WI38 (cell line): ENCODE measurements around the gene RHOBTB3.
"Not testable (repeated sequence)": the region's sequence is repeated elsewhere in the genome, so short reads cannot be mapped to it uniquely, and the experiment has no call there.

Source experiments
- H3K4me3 ChIP-seq: 2 replicates; pipeline ENCODE4 v1.5.1; 2011; ENCODE audit warnings: low read depth, mild to moderate bottlenecking, control low read depth, low read length
- CTCF ChIP-seq: IDR thresholded peaks from 2 replicates; pipeline ENCODE4 v1.5.1; 2012; ENCODE audit warnings: low read depth, mild to moderate bottlenecking, control low read depth, low read length

RHOBTB3 gene

GRCh38 chr5:95810305-95811125 is 79.4 kb downstream of the RHOBTB3 start:
- no peak overlapping the region for H3K4me3 ChIP-seq
- no peak for TF ChIP-seq CTCF

- not testable (repeated sequence) for H3K4me3 ChIP-seq
Observed at GRCh38 chr5:95811126-95811423, 79.9 kb downstream of the RHOBTB3 start.

- not testable (repeated sequence) for H3K4me3 ChIP-seq
Observed at GRCh38 chr5:95811461-95812073, 80.4 kb downstream of the RHOBTB3 start.

GRCh38 chr5:95812074-95812471 is 80.9 kb downstream of the RHOBTB3 start:
- TF ChIP-seq CTCF: no peak
- no peak overlapping the region for H3K4me3 ChIP-seq

- not testable (repeated sequence) for H3K4me3 ChIP-seq
Observed at GRCh38 chr5:95813035-95813434, 81.9 kb downstream of the RHOBTB3 start.

GRCh38 chr5:95815155-95815729 is 84.1 kb downstream of the RHOBTB3 start:
- no peak for TF ChIP-seq CTCF
- no peak overlapping the region for H3K4me3 ChIP-seq

GRCh38 chr5:95816341-95816740 is 85.2 kb downstream of the RHOBTB3 start:
- TF ChIP-seq CTCF: no peak
- no peak overlapping the region for H3K4me3 ChIP-seq

DNA sequence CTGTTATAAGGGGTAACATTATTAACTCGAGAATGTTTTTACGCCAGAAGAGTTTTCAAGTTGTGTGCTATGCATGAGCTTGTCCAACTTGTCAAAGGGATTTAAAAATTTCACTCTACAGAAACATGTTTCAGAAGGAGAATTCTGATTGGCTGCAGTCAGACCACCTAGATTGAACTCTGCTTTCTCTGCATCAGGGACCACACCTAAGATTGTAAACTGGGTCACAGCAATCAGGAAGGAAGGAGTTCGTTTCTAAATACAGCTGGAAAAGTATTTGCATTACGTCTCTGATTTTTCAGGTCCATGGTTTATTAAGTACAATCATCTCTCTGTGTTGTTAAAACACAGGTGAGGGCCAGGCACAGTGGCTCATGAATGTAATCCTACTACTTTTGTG is 85.6 kb downstream of the RHOBTB3 start:
- no peak overlapping the region for H3K4me3 ChIP-seq

More for the DNA sequence above, 85.6 kb downstream of the RHOBTB3 start:
- no peak for TF ChIP-seq CTCF
